Epithelial cell of esophagus (primary cell): Measurements from ENCODE around the gene PHACTR2.
A peak's percentile ranks its signal among the peaks of the same experiment; 100 is the strongest.
"Not testable (repeated sequence)": the region's sequence is repeated elsewhere in the genome, so short reads cannot be mapped to it uniquely, and the experiment has no call there.

Experiments
- DNase-seq: peaks from one replicate; pipeline ENCODE4 v3.0.0; 2010; ENCODE audit warnings: low read depth
- H3K4me3 ChIP-seq: 2 replicates; pipeline ENCODE4 v1.5.1; 2011; ENCODE audit warnings: mild to moderate bottlenecking, low read length, control low read depth
- CTCF ChIP-seq: IDR thresholded peaks from 2 replicates; pipeline ENCODE4 v1.5.1; 2011; ENCODE audit warnings: low read depth, mild to moderate bottlenecking, low read length, control low read depth, inconsistent platforms; ENCODE audit not compliant: insufficient read depth; ENCODE audit errors: missing control alignments

The PHACTR2 gene

GRCh38 chr6:143664171-143664570 lies 13.6 kb upstream of the PHACTR2 start:
- TF ChIP-seq CTCF, result no peak
- H3K4me3 ChIP-seq, result no peak overlapping the region
- no peak for DNase-seq

- not testable (repeated sequence) for H3K4me3 ChIP-seq, DNase-seq
Measured at GRCh38 chr6:143666007-143666406, 11.8 kb upstream of the PHACTR2 start.

DNA sequence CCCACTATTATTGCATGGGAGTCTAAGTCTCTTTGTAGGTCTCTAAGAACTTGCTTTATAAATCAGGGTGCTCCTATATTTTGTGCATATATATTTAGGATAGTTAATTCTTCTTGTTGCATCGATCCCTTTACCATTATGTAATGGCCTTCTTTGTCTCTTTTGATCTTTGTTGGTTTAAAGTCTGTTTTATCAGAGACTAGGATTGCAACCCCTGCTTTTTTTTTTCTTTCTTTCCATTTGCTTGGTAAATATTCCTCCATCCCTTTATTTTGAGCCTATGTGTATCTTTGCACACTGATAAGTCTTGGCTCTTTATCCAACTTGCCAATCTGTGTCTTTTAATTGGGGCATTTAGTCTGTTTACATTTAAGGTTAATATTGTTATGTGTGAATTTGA lies 8.3 kb upstream of the PHACTR2 start:
- DNase-seq, result not testable (repeated sequence)

DNA sequence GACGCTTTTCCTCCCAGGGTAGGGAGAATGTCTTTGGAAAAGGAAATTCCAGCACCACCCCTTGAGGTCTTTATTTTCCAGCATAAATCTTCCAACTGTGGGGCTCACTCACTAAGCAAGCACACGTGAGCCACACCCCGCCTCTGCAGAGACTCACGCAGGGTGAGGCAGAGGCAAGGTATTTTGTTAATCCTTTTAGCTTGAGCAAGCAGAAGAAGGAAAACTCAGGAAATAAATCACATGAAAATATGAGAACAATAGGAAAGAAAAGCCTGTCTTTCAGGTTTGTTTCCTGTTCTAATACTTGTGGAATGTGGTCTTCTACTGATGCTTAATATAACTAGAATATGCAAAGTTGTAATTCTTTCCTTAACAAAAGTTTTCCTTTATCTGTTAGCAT lies 4.1 kb upstream of the PHACTR2 start:
- no peak for TF ChIP-seq CTCF
- peak; percentile 96 for DNase-seq
- H3K4me3 ChIP-seq, result no peak overlapping the region

More for the DNA sequence above, 8.3 kb upstream of the PHACTR2 start:
- not testable (repeated sequence) for H3K4me3 ChIP-seq

GRCh38 chr6:143674483-143675381 lies 3.0 kb upstream of the PHACTR2 start:
- no peak for DNase-seq
- no peak overlapping the region for H3K4me3 ChIP-seq
- no peak for TF ChIP-seq CTCF

GRCh38 chr6:143675382-143675900 lies 2.3 kb upstream of the PHACTR2 start:
- H3K4me3 ChIP-seq, result no peak overlapping the region
- TF ChIP-seq CTCF, result no peak
- DNase-seq, result no peak

DNA sequence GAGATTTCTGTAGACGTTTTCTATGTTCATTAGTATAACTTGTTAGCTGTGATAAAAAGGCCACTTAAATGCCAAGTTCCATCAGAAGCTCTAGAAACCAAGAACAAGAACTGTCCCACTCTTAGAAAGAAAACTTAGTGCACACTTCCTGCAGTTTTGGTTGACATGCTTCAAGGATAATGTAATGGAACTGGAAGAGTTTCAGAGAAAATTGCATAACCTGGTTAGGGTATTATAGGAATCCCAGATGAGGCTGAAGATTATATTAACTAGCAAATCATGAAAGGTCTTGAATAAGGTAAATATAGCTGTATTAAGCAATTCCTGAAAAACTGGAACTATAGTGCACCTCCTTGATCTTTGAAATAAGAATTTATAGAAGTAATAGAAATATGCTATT lies 1.8 kb upstream of the PHACTR2 start:
- H3K4me3 ChIP-seq, result no peak overlapping the region
- peak; percentile 73 for DNase-seq
- no peak for TF ChIP-seq CTCF
